IPS-NIHi7 (cell line): ENCODE data around the gene EZR.
A peak's percentile ranks its signal among the peaks of the same experiment; 100 is the strongest.

Experiments used
- DNase-seq: peaks from one replicate; pipeline ENCODE4 v3.0.0; 2012; ENCODE audit warnings: mixed read lengths; ENCODE audit errors: extremely low spot score

EZR gene

DNA sequence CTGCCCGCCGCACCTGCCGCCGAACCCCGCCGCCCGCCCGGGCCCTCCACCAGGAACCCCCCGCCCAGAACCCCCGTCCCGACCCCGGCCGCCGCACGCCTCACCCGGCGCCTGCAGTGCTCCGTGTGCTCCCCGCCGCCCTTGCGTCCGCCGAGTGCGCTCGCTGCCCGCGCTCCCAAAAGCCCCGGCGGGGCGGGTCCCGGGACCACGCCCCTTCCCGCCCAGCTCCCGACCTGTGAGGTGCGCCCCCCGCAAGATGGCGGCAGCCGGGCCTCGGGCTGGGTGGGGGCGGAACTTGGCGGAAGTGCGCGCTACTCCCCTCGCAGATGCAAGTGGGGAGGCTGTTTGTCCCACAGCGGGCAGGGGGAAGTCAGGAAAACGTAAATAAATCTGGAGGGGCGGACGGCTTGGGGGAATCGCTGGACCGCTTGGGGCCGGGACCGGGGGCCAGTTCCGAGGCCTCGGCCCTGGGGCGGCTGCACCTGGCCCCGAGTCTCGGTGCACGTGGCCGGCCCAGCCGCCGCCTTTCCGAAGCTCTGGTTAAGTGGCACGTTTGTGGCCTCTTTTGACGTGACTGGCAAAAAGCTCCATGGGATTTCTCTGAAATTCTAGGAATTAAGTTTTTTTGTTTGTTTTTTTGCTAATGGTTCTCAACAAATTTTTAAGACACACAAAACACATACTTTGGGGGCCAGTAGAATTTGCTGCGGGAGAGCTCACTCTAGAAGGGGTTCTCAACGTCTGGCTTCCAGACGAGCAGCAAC, at the start of gene EZR:
EZR (minus strand) TSS at position 156 of the 764 bp plus-strand sequence. CDS start 1,275 bp downstream, outside the sequence.
- DNase-seq = peak; percentile 94

DNA sequence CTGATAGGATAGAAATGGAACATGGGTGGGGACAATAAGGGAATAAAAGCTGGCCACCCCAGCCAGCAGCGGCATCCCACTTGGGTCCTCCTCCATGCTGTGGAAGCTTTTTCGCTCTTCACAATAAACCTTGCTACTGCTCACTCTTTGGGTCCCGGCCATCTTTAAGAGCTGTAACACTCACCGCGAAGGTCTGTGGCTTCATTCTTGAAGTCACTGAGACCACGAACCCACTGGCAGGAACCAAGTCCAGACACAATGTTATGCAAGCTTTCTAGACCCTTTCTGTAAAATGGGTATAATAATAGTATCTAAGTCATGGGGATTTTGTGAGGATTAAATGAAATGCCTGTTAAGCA, 48.9 kb upstream of the EZR start:
- DNase-seq = no peak

DNA sequence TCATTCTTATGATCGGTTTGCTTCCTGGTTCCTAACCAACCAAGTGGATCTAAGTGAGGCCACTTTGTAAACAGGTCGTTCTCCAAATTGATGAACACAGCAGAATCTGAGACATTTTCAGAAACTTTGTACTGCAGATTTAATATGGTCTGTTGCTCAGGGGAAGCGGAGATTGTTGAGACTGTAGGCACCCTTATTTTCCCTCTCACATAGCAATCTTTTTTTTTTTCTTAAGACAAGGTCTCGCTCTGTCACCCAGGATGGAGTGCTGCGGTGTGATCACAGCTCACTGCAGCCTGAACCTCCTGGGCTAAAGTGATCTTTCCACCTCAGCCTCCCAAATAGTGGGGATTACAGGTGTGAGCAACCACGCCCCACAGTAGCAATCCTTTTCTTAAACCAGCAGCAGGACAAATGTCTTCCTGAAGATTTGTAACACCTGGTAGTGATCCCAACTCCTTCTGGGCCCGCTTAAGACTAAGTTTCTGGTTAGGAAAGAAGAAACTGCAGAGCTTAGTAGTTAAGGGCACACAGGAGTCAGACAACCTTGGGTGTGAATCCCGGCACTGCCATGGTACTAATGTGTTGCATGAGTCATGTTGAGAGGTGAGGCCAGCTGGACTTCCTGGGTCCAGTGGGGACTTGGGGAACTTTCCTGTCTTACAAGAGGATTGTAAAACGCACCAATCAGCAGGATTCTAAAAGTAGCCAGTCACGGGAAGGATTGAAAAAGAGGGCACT, 48.4 kb upstream of the EZR start:
- no peak for DNase-seq

DNA sequence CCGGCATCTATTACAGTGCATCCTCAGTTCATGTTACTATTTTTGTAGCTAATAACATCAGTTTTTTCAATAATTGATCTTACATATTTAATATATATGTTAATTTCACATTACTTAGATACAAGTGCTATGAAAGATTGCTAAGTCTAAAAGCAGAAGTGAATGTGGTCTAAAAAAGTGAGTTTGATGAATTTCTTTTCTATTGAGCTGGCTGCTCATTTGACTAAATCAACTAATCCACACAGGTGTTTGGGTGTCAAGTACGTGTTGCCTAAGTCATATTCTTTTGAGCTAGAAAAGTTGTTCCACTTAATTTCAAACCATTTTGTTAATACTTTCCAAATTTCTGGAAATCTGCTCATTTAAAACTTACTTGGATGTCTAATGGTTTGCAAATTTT, 46.6 kb upstream of the EZR start:
- DNase-seq = no peak

DNA sequence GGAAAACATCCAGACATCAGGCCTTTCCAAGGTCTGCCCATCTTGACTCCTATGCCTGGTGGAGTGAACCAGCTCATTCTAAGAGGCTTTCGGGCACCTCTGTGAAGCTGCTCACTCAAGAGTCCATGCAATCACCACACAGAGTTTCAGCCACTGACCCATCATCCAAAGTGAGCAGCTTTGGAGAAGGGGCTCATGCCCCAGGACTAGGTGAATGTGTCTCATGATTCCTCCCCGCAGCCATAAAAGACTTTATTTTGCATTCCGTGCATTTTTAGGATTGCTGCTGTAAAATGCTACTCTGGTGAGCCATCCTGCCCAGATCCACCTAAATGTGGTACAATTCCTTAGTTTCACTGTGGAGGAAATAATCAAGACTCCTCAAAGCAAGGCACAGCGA, 44.5 kb upstream of the EZR start:
- DNase-seq = no peak

DNA sequence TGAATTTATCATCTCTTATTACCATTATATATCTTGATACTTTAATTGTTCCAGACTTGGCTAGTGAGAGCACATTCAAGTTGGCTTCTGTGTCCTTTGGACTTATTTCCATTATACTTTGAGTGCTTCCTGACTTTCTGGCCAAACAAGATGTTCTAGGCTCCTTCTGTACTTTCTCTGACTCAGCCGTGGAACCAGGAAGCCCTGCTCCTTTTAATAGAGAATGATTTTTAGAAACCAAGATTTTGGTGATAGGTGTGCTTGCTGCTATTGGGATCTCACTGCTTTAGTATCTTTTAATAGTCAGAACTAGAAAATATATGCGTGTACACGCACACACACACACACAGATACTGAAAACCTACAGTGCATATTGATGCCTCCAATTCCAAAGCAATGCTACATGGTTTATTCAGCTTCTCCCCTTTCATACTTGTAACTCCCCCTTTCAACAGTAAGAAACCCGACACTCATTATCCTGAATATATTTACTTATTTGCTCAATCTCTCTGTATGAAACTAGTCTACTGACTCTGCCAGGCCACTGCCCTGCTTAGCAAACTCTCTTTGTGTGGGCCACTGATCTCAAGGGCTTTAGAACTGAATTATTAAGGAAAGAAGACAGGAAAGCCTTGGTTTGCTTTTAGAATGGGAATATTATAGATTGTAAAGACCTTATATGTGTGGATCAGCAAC, 42.7 kb upstream of the EZR start:
- DNase-seq = no peak

DNA sequence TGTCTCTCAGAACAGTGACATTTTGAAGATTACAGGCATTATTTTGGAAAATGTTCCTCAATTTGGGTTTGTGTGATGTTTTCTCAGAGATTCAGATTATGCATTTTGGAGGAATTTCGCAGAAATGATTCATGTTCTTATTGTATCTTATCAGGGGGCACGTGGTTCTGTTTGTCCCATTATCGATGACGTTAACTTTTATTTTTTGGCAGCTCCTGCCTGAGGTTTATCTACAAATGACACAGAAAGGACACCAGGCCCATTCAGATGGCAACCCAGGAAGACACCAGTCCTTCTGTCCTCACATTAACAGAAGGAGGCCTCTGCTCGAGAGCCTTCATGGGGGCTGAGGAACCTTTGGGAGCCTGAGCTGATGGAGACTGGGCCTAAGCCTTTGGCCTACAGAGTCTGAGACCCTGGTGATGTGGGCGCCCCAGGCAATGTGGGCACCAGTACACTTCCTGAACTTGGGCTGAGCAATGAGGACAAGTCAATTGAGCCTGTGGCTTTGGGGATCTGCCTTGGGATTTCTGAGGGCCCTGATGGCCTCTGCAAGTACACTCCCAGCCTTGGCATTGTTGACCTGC, 41.2 kb upstream of the EZR start:
- DNase-seq = no peak

DNA sequence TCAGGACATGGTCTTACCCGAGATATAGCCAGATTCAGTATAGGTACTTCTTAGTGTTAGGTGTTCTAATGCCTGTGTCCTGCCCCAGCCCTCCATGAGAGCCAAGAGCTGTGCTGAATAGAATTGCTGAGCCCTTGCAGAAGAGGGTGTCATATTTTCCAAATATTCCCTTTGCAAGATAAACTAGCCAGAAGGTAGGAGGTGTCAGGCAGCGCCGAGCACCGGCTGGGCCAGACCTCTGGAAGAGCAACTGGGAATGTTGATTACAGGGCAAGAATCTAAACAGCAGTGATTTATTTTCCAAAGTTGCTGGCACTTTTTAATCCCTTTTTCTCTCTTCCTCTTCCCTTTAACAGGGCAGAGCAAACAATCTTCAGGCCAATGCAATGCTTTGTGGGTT, 37.1 kb upstream of the EZR start:
- DNase-seq = no peak

DNA sequence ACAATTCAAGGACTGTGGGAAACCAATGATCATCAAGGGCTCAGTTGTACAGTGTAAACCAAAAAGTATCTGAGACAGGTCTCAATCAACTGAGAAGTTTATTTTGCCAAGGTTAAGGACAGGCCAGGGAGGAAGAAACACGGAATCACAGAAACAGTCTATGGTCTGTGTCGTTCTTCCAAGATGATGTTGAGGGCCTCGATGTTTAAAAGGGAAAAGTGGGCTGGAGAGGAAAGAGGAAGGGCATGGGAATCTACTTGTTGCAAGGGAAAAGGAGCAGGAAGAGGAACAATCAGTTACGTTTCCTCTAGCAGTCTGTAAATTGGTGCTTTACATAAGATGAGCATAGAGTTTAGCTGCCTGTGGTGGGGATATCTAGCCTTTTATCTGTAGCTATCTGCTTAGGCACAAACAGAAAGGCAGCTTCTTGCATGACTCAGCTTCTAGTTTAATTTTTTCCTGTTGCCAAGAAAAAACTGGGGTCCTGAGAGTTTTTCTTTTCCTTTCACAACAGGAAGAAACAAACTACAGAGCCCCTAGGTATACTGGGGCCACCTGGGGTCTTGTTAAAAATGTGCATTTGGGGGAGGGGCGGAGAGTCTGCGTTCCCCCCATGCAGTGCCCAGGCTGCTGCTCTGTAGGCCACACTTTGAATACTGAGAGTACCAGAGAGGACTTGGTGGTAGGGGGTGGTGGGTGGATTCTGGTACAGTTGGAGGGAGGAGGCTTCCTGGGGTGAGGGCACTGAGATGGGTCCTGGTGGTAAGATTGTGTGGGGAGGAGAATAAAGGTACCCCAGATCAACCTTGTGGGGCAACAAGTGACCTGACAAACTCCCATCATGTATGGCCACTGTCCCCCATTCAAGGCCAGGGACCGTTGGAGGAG, 35.3 kb upstream of the EZR start:
- DNase-seq = peak; percentile 46

DNA sequence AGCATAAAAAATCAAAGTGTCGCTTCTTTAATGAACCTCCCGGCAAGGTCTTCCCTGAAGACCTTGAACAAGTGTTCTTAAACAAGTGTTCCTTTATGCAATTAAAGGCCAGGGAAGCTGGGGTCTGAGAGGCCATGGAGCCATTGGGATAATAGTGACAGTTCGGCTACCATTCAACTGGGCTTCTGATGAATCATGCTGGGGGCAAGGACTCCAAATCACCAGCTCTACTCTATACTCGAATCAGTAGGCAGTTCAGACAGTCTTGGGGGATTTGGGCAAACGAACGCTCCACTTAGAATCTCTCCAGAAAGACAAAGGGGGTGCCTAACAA, 34.7 kb upstream of the EZR start:
- no peak for DNase-seq

DNA sequence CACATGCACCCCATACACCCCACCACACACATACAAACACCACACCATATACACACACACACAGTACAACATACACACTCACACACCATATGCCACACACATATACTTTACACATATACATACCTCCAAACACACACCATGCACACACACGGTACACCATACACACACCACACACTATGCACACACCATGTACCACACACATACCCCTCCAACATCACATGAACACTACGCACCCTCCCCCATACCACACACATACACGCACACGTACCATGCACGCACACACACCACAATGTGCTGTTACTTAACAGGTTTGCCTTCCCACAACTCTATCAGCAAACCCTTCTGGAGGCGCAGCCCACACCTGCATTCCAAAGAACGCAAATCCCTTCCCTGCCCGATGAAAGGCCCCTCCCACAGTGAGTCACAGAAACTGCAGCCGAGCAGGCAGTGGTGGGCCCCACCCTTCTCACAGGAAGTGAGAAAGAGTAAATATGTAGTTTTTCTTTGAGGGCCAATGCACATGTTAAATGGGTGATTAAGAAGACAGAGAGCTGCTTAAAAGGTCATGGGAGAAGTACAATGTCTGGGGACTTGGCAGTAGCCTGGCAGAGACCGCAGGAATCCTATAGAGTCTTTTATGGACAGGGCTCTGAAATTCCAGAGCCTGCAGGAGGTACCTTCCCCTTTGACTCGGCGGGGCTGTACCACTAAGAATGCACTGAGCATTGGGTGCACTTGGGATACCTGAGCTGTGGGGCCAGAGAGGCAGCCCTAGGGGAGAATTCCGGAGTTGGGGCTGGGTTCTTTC, 34.1 kb upstream of the EZR start:
- DNase-seq = peak; percentile 90

DNA sequence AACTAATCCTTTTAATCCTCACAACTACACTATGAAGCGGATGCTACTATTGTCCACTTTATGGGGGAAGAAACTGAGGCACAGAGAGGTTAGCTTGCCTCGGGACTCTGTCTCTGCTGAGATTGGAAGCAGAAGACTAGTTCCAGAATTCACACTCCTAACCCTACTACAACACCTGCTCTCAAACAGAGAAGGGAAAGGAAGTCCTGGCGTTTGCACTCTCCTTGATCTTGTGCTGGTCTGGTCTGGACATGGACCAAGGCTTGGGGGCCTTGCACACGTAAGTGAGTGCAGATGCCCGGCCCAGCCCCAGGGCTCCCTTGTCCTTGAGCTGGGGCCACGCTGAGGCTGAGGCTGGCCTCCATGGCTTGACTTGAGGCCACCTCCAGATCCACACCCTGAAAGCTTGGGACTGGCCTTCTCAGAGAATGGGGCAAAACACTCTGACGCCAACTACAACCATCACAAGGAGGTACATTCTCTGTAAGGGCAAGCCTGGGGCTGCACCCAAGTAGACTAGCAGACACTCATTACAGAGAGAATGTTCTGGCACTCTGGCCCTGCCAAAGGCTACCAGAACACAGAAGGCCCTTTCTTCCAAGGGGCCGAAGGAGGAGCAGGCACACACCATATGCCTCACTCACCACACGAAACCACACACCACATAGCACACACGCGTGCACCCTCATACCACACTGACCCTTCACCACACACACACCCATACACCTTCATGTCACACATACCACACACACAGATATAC, 33.3 kb upstream of the EZR start:
- no peak for DNase-seq

DNA sequence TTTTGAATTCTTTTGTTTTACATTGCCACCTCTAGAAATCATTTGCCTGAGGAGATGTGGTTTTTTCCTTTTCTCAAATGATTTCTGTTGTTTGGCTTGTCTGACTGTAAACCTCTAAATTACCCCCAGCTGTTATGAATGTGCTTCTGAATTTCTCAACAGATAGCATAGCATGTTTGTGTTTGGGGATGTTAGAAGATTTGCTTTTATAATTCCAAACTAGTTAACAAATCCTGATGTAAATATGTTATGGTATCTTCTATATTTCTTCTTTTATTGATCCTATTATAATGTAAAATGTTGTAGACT, 31.6 kb upstream of the EZR start:
- DNase-seq = no peak

DNA sequence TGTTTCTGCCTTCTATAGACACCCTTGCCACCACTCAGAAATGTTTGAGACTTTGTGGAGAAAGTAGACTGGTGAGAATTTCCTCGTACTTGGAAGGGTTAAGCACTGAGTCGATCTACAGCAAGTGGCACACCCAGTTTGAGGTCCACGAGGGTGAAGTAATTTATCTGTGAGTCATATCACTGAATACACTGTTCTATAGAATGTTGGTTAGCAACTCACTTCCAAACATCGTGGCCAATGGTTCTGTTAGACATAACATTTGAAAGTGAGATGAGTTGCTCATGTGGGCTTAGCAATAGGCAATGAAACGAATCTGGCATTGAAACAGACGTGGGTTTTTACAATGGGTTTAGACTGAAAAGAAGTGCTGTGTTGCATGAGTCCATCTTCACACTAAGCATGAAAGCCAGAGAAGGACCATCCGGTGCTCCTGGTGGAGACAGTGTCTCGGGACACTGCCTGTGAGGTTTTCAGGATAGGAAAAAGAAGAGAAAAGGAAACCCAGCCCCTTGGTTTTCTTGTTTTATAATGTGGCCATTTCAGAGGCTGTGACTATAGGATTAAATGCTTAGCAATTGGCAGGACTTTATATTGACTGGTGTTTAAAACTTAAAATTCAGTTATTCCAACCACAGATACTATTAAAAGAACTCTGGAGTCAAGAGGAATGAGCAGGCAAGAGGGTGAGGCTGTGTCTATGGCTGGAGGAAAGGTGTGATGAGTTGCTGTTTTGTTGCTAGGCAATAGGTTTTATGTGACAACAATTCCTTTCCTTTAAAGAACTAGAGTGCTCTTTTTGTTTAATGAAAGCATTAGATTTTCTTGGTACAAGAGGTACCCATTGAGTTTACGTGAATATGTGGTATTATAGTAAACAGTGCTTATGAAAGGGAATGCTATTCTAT, 31.0 kb upstream of the EZR start:
- no peak for DNase-seq

DNA sequence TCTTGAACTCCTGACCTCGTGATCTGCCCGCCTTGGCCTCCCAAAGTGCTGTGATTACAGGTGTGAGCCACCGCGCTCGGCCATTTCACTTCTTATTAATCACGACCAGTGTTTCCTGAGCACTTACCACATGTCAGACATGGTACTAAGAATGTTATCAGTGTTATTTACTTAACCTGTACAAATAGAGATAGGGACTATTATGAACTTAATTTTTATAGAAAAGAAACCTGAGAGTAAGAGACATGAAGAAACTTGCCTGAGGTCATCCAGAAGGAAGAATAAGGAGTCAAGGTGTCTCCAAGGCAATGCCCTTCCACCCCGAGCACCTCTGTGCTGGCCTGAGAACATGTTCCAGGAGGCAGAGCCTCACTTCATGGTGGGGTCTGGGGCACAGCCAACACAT, 29.3 kb upstream of the EZR start:
- no peak for DNase-seq

DNA sequence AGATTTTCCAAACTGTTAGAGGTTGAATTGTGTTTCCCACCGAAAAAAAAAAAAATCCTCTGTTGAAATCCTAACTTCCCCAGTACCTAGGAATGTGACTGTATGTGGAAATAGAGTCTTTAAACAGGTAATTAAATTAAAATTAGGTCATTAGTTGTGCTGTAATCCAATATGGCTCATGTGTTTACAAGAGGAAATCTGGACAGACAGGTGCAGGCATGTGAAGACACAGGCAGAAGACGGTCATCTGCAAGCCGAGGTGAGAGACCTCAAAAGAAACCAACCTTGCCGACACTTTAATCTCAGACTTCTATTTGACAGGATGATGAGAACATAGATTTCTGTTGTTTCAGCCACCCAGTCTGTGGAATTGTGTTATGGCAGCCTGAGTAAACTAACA, 28.6 kb upstream of the EZR start:
- no peak for DNase-seq

DNA sequence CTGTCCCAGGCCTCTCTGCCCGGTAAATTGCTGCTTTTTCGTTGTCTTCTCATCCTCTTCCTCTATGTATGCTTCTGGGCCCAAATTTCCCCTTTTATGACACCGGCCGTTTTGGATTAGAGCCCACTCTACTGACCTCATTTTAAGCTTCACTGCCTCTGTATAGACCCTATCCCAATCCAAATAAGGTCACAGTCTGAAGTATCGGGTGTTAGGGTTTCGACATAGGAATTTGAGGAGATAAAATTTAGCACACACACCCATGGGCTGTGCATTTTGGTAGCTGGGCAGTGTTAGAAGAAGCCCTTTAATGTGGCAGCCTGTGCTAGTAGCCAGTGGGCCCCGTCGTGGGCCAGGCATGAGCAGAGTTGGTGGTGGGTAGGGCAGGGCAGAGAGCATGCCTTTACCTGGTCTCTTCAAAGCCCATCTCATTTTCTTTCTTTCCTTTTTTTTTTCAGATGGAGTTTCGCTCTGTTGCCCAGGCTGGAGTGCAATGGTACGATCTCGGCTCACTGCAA, 27.9 kb upstream of the EZR start:
- DNase-seq = no peak

DNA sequence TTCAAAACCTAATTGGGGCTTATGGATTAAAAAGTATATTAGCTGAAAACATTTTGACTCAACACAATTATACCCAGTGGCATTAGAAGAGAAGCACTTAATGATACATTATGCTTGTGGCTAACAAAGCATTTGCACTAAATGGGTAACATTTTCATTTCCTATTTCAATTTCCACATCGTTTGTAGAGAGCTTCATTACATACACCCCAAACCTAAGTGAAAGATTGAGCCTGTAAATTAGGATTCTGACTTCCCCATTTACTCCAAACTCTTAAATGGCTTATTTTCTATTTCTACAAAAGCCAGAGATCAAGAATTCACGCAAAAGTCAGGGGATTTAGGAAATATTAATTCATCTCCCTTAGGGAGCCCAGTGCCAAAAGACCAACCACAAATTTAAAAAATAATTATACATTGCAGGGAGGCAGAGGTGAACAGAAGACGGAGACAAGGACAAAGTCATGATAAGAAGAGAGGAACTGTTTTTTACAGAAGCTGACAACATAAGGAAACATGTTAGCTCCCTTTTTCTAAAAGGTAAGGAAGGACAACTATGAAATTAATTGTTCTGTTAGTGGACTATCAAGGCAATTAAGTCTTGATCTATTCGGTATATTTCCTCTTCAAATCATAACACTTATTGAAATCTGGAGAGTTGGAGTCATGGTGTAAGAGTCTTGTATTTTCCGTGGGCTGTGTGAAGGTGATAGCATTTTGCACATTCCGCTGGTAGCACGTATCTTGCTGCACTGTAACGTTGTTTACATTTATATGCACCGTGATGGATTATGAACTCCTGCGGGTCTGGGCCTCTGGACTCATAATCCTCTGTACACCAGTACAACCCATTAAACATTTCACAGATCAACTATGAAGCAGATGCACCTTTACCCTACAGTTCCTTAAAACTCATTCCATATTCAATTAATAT, 24.8 kb upstream of the EZR start:
- no peak for DNase-seq
